ENCODE results near the gene RNF225. TPM values are rescaled to one million over a fixed set of nuclear protein-coding genes. Genes with fewer than 3 reads are reported as not detected.

The RNF225 gene
- total and polyA plus RNA-seq, 2 donors (not counting 3 experiments of a cell fraction or from before 2014, with no cell fraction given) = 0.58 TPM; not detected in 1

DNA sequence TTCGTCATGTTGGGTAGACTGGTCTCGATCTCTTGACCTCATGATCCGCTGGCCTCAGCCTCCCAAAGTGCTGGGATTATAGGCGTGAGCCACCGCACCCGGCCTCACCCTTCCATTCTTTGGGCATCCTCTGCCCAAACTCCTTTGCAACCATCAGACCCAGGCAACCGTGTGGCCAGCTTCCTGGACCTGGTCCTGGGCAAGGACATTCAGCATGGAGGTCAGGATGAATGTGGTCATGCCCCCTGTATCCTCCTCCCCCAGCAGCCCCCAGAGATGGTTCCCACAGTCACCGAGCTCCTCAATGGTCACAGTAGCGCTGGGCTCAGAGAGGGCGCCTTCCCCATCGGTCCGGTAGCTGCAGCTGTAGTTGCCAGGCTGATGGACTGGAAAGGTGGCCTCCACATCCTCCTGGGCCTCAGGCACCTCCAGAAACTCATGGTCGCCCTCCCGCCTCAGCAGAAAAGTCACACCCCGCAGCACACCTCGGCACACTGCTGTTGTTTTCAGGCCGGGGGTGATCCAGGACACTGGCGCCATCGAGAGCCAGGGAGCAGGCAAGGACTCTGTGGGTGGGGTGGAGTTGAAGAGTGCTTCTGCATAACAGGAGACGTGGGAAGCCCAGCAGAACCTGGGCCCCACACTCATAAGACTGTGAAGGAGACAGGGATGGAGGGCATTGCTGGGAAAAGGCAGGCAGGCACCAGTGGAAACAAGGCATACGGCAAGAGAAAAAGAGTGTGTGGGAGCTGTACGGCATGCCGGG, 43.3 kb upstream of the RNF225 start:
- FAIRE-seq (no peak), DNase-seq (ENCODE audit: low read depth, low spot score) (no peak)
- Histone ChIP-seq H3K9me1 (replicated peaks; ENCODE audit: control insufficient read depth, extremely low read depth, insufficient read depth, low read length) (no peaks in the 10 kb centered on the region), H3K9ac (replicated peaks; ENCODE audit: extremely low read depth, insufficient read depth, low read length) (no peak overlapping the region), H3K79me2 (ENCODE audit: control insufficient read depth, insufficient read depth, low read length) (no peaks in the 10 kb centered on the region), H3K36me3 (ENCODE audit: control insufficient read depth in 2 of 2, extremely low read depth in 1 of 2, insufficient read depth in 2 of 2, low read length in 2 of 2) (no peaks in the 10 kb centered on the region), H3K4me1 (ENCODE audit: control insufficient read depth, extremely low read depth, insufficient read depth, low read length) (peaks cover 10% of the 10 kb centered on the region), H3K4me2 (ENCODE audit: insufficient read depth, low read length) (no peak overlapping the region), H3K4me3 (replicated peaks in 1 of 3; ENCODE audit: insufficient read depth in 1 of 3, low read depth in 1 of 3, low read length in 3 of 3) (no peak overlapping the region), H3K27me3 (ENCODE audit: control insufficient read depth in 2 of 2, insufficient read depth in 2 of 2, low read length in 2 of 2) (peaks cover 25 to 52% of the 10 kb centered on the region in 2 experiments), H3K27ac (ENCODE audit: insufficient read depth, low read depth, low read length) (no peak overlapping the region), H4K20me1 (replicated peaks; ENCODE audit: control insufficient read depth, extremely low read depth, insufficient read depth, low read length) (no peaks in the 10 kb centered on the region), H2AFZ (ENCODE audit: low read depth, low read length) (no peak overlapping the region), H3K9me3 (replicated peaks; ENCODE audit: control insufficient read depth, insufficient read depth, low read length) (no peaks in the 10 kb centered on the region)
- TF ChIP-seq JUN (IDR thresholded peaks at IDR 0.05; ENCODE audit: borderline replicate concordance, insufficient read depth, insufficient read length, low read depth) (no peak), EZH2 (IDR thresholded peaks at IDR 0.05; ENCODE audit: borderline replicate concordance, low read depth, low read length, severe bottlenecking) (no peak), FOS (IDR thresholded peaks at IDR 0.05; ENCODE audit: borderline replicate concordance, insufficient read depth, low read length) (no peak), MYC (IDR thresholded peaks at IDR 0.05; ENCODE audit: low read depth, low read length) (no peak), POLR2A (IDR thresholded peaks at IDR 0.05; ENCODE audit: low read depth, low read length) (no peak), GATA2 (IDR thresholded peaks at IDR 0.05; ENCODE audit: insufficient read depth, insufficient read length, low read depth, low read length) (no peak), POLR2AphosphoS5 (IDR thresholded peaks at IDR 0.05; ENCODE audit: insufficient read depth, low read depth, low read length) (no peak)
- TF ChIP-seq, protein P1, sequence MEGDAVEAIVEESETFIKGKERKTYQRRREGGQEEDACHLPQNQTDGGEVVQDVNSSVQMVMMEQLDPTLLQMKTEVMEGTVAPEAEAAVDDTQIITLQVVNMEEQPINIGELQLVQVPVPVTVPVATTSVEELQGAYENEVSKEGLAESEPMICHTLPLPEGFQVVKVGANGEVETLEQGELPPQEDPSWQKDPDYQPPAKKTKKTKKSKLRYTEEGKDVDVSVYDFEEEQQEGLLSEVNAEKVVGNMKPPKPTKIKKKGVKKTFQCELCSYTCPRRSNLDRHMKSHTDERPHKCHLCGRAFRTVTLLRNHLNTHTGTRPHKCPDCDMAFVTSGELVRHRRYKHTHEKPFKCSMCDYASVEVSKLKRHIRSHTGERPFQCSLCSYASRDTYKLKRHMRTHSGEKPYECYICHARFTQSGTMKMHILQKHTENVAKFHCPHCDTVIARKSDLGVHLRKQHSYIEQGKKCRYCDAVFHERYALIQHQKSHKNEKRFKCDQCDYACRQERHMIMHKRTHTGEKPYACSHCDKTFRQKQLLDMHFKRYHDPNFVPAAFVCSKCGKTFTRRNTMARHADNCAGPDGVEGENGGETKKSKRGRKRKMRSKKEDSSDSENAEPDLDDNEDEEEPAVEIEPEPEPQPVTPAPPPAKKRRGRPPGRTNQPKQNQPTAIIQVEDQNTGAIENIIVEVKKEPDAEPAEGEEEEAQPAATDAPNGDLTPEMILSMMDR (IDR thresholded peaks at IDR 0.05; ENCODE audit: extremely low read depth in 1 of 2, insufficient read depth in 1 of 2, low read depth in 1 of 2, low read length in 2 of 2) = no peak
- TF ChIP-seq, protein P2, sequence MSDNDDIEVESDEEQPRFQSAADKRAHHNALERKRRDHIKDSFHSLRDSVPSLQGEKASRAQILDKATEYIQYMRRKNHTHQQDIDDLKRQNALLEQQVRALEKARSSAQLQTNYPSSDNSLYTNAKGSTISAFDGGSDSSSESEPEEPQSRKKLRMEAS (IDR thresholded peaks at IDR 0.05; ENCODE audit: insufficient read depth, insufficient read length) = no peak
- CTCF ChIA-PET = no interaction called here
- intact Hi-C loops (cut with micrococcal nuclease) = no loop called here
- POLR2A ChIA-PET = no interaction called here
- dilution Hi-C loops (cut with MboI; ENCODE audit: extremely low pct_ligation_motif_present, low sequenced_read_pairs) = no loop called here
- BruUV-seq (replicated peaks) = no TSS peak

Measured in endothelial cell of umbilical vein (primary cell).